IPS DF 4.7 (cell line): ENCODE results near the gene TLL2.

Source experiments
- DNase-seq: peaks from one replicate; pipeline ENCODE4 v3.0.0-alpha.2; 2013; ENCODE audit warnings: low spot score; ENCODE audit errors: extremely low read depth

TLL2 gene

DNA sequence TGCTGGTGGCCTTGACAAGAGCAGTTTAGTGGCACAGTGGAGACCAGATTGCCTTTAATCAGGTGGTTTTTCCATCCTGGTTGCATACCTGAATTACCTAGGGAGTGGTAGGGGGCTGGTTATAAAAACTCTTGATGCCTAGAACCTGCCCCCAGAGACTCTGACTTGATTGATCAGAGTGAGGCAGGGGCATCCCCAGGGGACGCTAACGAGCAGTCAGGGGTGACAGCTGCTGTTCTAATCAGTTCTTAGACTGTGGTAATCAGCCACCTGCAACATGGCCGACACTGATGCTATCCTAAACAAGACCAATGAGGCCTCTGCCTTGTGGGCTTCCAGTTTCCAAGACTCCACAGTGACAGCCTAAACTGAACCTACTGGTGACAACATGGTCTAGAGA lies 153.0 kb downstream of the TLL2 start:
- DNase-seq, result no peak

DNA sequence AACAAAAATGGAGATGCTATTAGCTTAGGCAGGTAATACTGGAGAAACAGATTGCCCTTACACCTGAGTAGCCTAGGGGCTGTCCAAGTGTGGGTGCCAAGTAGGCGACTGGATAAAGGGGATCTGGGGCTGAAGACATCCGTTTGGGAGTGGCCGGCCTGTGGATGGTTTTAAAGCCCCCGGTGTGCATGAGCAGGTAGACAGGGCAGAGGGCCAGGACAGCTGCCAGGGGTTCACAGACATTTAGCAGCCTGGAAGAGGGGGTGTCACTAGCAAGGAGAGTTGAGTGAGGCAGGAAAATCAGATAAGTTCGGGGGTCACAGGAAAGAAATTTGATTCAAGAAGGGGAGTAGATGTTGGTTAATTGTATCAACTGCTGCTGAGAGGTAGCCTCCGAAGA lies 153.4 kb downstream of the TLL2 start:
- DNase-seq, result no peak

DNA sequence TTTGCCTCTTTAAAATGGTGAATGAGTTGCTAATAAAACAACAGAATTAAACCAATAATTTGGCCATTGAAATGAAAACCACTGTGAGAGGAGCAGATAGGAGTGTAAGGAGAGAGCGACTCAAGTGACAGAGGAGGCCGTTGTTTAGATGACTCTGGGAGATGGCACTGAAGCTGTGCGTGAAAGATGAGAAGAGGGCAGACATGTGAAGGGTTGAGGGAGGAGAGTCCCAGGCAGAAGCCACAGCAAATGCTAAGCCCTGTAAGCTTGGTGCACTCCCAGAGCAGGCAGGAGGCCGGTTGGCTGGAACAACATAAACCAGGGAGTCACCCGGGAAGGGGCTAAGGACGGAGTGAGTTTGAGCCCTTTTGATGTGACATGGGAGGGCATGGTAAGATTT lies 154.1 kb downstream of the TLL2 start:
- no peak for DNase-seq

- DNase-seq, result no peak
Measured at GRCh38 chr10:96358851-96359540, 154.7 kb downstream of the TLL2 start, which contains the start of gene OPALIN. Gene OPALIN (minus strand): TSS chr10:96359002. CDS start chr10:96358896, 106 bp downstream.

DNA sequence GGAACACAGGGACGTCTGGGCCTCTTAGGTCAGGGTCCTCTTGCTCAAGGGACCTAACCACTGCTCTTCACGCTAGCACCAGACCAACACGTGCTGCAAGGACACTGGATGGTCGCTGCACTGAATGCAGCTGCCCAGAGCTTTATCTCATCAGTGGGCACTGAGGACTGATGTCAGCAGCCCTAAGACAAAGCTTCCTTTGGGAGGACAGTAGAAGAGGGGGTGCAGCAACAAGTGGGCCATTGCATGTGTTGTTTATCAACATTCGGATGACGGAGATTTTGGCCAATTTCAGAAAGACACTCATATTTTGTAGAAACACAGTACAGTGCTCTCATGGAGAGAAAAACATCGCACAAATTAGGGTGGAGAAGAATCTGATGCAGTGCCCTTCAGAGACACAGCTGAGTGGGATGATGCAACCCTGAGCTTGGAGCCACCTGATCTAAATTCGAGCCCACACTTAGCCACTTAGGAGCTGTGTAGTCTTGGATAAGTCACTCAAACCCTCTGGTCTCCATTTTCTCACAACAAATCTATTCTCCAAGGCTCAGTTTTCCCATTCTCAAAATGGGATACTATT lies 156.6 kb downstream of the TLL2 start:
- no peak for DNase-seq

DNA sequence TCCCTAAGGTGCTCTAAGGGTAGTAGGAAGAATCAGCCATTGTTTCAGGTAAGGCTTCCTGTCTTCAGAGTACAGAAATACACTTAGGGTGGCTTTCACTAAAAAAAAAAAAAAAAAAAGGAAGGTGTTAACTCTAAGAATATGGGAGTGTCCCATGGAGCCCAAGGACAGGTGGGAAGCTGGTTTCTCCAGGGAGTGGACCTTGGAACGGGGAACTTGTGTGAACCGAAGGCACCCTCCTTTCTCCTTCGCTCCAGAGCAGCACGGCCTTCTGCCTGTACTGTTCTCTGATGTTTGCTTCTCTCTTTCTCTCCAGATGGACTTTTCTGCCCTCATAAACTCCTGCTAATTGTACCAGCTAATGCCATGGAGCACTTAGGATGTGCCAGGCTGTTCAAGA lies 161.1 kb downstream of the TLL2 start:
- no peak for DNase-seq

DNA sequence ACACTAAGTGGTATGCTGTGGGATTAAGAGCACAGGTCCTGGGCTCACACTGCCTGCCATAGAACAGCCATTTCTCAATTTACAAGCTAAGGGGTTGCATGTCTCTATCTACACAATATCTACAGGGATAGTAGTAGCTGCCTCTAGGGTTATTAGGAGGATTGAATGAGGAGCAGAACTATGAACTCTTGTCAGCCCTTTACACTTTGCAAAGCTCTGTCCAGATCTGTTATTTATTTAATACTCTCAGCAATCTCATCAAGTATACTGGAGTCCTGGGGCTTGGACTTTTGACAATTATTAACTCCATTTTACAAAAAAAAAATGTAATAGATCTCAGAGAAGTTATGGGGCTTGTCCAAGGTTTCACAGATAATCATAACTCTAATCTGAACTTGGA lies 161.7 kb downstream of the TLL2 start:
- no peak for DNase-seq

- no peak for DNase-seq
Measured at GRCh38 chr10:96346295-96346694, 167.4 kb downstream of the TLL2 start.

GRCh38 chr10:96345222-96345621 lies 168.5 kb downstream of the TLL2 start:
- DNase-seq, result peak; percentile 82

DNA sequence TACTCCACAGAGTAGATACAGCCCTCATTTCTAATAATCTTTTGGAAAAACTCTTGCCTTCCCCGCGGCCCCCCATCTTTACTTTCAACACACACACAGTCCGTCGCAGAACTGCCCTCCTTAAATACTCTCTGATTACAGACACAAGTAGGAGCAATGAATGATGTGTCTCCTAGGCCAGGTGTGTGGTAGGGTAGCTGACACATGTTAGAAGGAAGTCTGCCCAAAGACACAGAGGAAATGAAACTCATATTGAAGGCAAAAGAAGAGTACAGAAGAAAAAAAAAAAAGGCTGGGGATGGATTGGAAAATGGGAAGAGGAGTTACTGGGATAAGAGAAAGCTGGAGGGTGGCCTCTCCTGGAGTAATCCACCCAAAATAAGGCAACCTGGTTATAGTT lies 169.5 kb downstream of the TLL2 start:
- DNase-seq, result no peak

DNA sequence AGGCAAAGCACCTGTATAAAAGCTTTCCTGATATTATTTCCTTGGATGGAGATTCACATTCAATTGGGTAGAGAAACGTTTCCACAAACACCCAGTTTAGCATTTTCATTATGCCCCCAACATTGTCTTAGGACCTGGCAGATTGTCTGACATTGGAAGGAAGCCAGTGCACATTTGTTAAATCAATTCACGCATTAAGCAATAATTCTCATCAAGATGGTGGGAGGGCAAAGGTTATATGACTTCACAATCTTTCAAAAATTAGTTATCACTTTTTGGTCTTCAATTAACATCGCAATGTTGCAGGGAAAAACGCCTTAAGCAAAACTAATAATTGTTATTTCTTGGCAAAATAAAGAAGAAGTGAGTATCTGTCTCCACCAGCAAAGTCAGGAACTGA lies 171.3 kb downstream of the TLL2 start:
- DNase-seq, result no peak

DNA sequence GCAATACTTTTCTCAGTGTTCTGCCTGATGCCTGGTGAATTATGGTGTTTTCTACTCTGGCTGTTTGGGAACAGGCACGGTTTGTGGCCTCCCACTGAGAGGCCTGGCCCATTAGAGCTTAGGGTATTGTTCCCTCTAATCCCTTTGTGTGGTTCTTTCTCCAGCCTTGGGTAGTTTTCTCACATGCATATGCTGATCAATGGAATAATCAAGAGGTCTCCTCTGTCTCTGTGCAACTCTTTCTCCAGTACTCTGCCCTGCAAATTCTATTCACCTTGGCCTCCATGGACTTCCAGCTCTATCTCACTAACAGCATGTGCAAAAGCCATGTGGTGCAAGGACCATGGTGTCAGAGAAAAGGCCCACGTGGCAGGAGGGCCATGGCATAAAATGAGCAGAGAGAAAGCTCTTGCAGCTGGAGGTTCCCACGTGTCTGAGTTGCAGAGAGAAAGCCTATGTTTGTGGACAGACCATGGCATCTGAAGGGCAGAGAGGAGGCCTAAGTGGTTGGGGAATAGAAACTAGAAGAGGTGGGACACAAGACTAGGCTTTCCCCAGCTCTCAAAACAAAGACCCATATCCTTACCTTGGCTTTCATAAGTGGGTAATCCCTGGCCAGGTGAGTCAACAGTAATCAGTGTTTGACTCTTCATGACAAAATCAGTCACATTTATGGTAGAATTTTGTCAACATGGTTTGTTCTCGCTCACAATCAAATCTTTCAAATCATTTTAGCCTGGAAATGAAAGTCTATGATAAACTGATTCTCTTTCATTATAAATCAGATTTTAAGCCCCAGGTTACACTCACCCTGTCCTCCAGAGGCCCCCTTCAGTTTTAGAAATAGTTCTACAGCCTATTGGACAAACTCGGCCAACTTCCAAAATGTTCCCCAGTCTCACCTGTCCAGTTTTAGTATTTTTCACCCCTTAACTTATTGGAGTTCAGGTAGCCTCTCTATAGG lies 172.2 kb downstream of the TLL2 start:
- DNase-seq, result no peak

GRCh38 chr10:96339956-96340904 lies 173.5 kb downstream of the TLL2 start:
- DNase-seq, result no peak

DNA sequence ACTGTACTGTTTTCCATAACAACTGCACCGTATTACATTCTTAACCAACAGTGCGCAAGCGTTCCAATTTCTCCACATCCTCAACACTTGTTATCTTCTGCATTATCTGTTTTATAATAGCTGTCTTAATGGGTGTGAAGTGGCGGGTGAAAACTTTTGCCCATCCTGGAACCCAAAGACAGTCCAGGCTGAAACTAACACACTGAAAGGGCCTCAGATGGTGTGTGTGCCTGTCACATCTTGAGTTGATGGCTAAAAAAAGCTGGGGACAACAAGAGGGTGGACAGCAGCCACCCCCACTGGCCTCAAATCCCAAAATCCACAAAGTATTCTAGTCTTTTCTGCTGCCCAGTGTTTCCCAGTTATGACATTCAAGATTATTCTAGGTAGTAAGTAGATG lies 174.3 kb downstream of the TLL2 start:
- DNase-seq, result no peak

DNA sequence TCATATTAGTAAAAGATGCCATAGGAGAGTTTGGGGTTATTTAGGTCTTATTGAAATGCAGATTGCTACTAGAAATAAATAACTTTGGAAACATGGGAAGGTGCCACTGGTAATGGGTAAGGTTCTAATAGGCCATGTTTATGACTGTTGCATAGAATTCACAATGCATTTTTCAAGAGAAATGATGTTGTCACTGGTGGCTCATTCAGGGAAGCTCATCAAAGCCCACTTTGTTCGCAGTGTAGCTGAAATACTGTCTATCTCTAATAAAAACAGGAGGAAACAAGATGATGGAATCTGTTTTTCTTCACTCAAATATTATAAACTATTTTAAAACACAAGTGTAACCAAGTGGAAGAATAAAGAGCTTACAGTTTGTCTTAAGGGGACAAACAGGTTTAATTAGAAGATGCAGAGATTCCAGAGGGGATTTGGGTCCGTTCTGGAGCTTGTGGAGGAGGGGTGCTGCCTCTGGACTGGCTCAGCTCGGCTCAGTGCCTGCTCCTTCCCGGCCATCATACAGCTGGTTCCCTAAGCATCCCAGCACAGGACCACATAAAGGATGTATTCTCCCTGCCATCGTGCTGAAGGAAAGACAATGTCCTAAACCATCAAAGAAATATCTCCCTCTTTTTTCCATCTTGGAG lies 175.3 kb downstream of the TLL2 start:
- DNase-seq, result no peak

- no peak for DNase-seq
Measured at GRCh38 chr10:96337106-96337505, 176.6 kb downstream of the TLL2 start.

DNA sequence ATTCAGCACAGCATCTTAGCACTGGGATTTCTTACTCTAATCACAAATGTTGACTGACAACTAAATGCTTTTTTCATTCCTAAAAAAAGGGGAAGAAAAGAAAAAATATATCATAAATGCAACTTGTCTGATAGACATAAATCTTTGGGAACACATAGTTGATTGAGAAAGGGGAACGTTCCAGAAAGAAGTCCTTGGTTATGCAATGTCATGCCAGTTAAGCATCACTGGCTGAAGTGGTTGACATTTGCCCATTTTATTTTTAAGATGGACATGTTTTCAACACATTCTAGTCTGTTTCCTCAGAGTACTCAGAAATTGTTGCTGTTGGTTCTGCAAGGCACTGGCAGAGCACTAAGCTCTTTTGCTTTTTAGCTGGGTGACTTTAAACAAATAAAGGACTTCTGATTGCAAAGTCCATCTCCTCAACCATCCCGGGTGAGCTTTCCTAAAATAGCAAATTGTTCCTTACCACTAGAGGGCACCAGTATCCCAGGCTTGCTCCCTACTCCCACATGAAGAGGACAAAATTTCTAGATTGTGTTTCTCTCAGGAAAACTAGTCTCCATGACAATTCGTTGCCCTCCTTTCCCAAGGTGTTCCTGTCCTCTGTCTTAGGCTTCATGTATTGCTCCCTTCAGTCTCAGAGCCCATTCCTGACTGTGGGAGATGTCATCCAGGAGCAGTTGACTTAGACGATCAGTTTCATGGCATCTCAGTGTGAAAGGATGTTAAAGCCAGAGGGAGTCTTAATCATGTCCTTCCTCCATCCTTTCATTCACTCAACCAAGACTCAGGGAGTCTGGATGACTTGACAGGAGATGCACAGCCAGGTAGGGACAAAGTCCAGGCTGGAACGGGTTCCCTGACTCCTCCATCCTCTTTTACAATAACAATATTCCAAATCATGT lies 178.9 kb downstream of the TLL2 start:
- no peak for DNase-seq

DNA sequence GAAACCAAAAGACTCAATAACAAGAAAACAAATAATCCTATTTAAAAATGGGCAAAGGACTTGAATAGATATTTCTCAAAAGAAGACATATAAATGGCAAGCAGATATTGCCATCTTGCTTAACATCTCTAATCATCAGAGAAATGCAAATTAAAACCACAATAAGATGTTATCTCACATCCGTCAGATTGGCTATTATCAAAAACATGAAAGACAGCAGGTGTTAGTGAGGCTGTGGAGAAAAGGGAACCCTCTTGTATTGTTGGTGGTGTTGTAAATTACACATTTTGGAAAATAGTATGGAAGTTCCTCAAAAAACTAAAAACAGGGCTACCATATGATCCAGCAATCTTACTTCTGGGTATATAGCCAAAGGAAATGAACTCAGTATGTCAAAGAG lies 180.6 kb downstream of the TLL2 start:
- no peak for DNase-seq

DNA sequence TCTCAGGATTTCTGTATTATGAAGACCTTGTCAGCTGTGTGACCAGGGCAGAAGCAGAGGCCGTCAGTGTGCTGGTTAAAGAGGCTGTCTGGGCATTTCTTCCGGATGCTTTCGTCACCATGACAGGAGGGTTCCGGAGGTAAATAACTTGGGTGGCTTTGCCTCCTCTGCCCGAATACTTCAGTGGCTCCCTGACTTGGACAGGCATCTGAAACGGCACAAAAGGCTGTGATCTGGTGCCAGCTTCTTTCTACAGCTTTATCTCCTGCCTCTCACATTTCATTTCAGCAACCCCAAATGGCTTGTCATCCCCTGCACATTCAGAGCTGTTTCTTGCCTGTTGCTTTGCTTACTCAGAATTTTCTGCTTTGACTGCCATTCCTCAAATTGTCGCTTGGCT lies 186.3 kb downstream of the TLL2 start:
- no peak for DNase-seq
